ENCODE results near the gene SERPINI1. TPM values are rescaled to one million over a fixed set of nuclear protein-coding genes. Genes with fewer than 3 reads are reported as not detected.

Gene SERPINI1
- total and polyA plus RNA-seq, 9 of the 15 experiments (the other 6 are each of a cell fraction or from before 2014, with no cell fraction given), result 1.6 to 9.9 (median 3.5) TPM

GRCh38 chr3:167733961-167734497, 1.5 kb upstream of the SERPINI1 start (continued):
- no peak for TF ChIP-seq BDP1 (IDR thresholded peaks at IDR 0.05; ENCODE audit: insufficient read depth, insufficient read length)
- no peak for TF ChIP-seq CBFA2T3 (IDR thresholded peaks at IDR 0.05)
- no peak for TF ChIP-seq CEBPZ (IDR thresholded peaks at IDR 0.05; ENCODE audit: borderline replicate concordance, low read depth, low read length)
- TF ChIP-seq KAT7 (CRISPR knock-in tag; IDR thresholded peaks at IDR 0.05; ENCODE audit: borderline replicate concordance), result no peak
- no peak for TF ChIP-seq ZNF134 (CRISPR knock-in tag; conservative IDR thresholded peaks at IDR 0.05)
- TF ChIP-seq FOXJ3 (CRISPR knock-in tag; IDR thresholded peaks at IDR 0.05), result no peak
- TF ChIP-seq TAF7 (tag; IDR thresholded peaks at IDR 0.05), result no peak
- TF ChIP-seq HDGF (IDR thresholded peaks at IDR 0.05), result no peak
- TF ChIP-seq SMAD2 (IDR thresholded peaks at IDR 0.05; ENCODE audit: low read depth, low read length), result no peak
- no peak for TF ChIP-seq ASH1L (IDR thresholded peaks at IDR 0.05; ENCODE audit: borderline replicate concordance, low read depth, partially characterized antibody)
- TF ChIP-seq TEAD4 (IDR thresholded peaks at IDR 0.05; ENCODE audit: low read length), result no peak
- no peak for TF ChIP-seq TEAD4 (CRISPR knock-in tag; IDR thresholded peaks at IDR 0.05; ENCODE audit: borderline replicate concordance)
- TF ChIP-seq TFE3 (CRISPR knock-in tag; IDR thresholded peaks at IDR 0.05), result no peak
- no peak for TF ChIP-seq MCM3 (IDR thresholded peaks at IDR 0.05)
- no peak for TF ChIP-seq ZNF740 (CRISPR knock-in tag; IDR thresholded peaks at IDR 0.05)
- TF ChIP-seq ZNF740 (tag; IDR thresholded peaks at IDR 0.05), result no peak
- TF ChIP-seq ETV5 (CRISPR knock-in tag; IDR thresholded peaks at IDR 0.05; ENCODE audit: low read depth), result no peak
- no peak for TF ChIP-seq HNRNPUL1 (IDR thresholded peaks at IDR 0.05; ENCODE audit: low read length)
- TF ChIP-seq ARID1B (IDR thresholded peaks at IDR 0.05), result 0 out of 2 replicates have a peak, but pooled peaks have one; percentile 44
- TF ChIP-seq BMI1 (IDR thresholded peaks at IDR 0.05; ENCODE audit: low read length), result no peak
- no peak for TF ChIP-seq HDAC3 (IDR thresholded peaks at IDR 0.05; ENCODE audit: borderline replicate concordance, partially characterized antibody)
- no peak for TF ChIP-seq BRCA1 (IDR thresholded peaks at IDR 0.05)
- TF ChIP-seq BRCA1 (CRISPR knock-in tag; IDR thresholded peaks at IDR 0.05), result no peak
- TF ChIP-seq NFXL1 (CRISPR knock-in tag; IDR thresholded peaks at IDR 0.05), result no peak
- no peak for TF ChIP-seq TAF15 (IDR thresholded peaks at IDR 0.05; ENCODE audit: low read depth, low read length)
- TF ChIP-seq ZNF253 (CRISPR knock-in tag; conservative IDR thresholded peaks at IDR 0.05), result no peak

Measured in K562 (cell line).